ENCODE data around the gene NPPC. TPM values are rescaled to one million over a fixed set of nuclear protein-coding genes. Genes with fewer than 3 reads are reported as not detected.

Gene NPPC
- polyA plus RNA-seq, 1 donor from 2014 or later, result 2.7 TPM

GRCh38 chr2:231960810-231961348 is 34.7 kb upstream of the NPPC start (continued):
- TF ChIP-seq SMC3 (conservative IDR thresholded peaks at IDR 0.05; ENCODE audit: poor library complexity), result no peak
- TF ChIP-seq EP300 (conservative IDR thresholded peaks at IDR 0.05; ENCODE audit: poor library complexity, severe bottlenecking), result no peak
- no peak for TF ChIP-seq RAD21 (conservative IDR thresholded peaks at IDR 0.05)

GRCh38 chr2:231957913-231958763 is 31.9 kb upstream of the NPPC start:
- TF ChIP-seq RAD21 (conservative IDR thresholded peaks at IDR 0.05) (no peak), REST (IDR thresholded peaks at IDR 0.05; ENCODE audit: borderline replicate concordance) (no peak), CTCF (IDR thresholded peaks at IDR 0.05; ENCODE audit: poor library complexity, severe bottlenecking) (no peak), MXI1 (conservative IDR thresholded peaks at IDR 0.05; ENCODE audit: poor library complexity, severe bottlenecking) (no peak), EZH2 (IDR thresholded peaks at IDR 0.05; ENCODE audit: borderline replicate concordance, insufficient read depth, low read length, poor library complexity, severe bottlenecking) (no peak), SMC3 (conservative IDR thresholded peaks at IDR 0.05; ENCODE audit: poor library complexity) (no peak), POLR2AphosphoS5 (IDR thresholded peaks at IDR 0.05) (no peak), EP300 (conservative IDR thresholded peaks at IDR 0.05; ENCODE audit: poor library complexity, severe bottlenecking) (no peak), TAF1 (IDR thresholded peaks at IDR 0.05; ENCODE audit: low read depth) (no peak)

More at GRCh38 chr2:231957913-231958763, 31.9 kb upstream of the NPPC start:
- H2AFZ ChIP-seq (ENCODE audit: low read depth, low read length), result no peak overlapping the region
- no peak overlapping the region for H3K9ac ChIP-seq (ENCODE audit: low read length)
- no peaks in the 10 kb centered on the region for H3K9me3 ChIP-seq (ENCODE audit: low read length)
- H3K9me2 ChIP-seq (ENCODE audit: insufficient read depth, low read length), result no peaks in the 10 kb centered on the region
- H4K20me1 ChIP-seq (ENCODE audit: insufficient read depth), result no peaks in the 10 kb centered on the region
- H3K27ac ChIP-seq (ENCODE audit: low read length), result no peak overlapping the region
- peaks cover 10% of the 10 kb centered on the region for H3K79me2 ChIP-seq (replicated peaks; ENCODE audit: insufficient read depth, low read length)
- H3K27me3 ChIP-seq (ENCODE audit: insufficient read depth, low read depth, low read length), result no peaks in the 10 kb centered on the region
- no peak overlapping the region for H3K4me2 ChIP-seq (ENCODE audit: low read length)
- H3K4me3 ChIP-seq (ENCODE audit: low read length), result no peak overlapping the region
- H3F3A ChIP-seq (ENCODE audit: insufficient read depth, low read length, poor library complexity, severe bottlenecking), result no peaks in the 10 kb centered on the region
- H3K36me3 ChIP-seq (ENCODE audit: insufficient read depth, low read length), result no peaks in the 10 kb centered on the region
